ENCODE results near the gene CLIP2.
"Not testable (repeated sequence)": the region's sequence is repeated elsewhere in the genome, so short reads cannot be mapped to it uniquely, and the experiment has no call there.

The CLIP2 gene

DNA sequence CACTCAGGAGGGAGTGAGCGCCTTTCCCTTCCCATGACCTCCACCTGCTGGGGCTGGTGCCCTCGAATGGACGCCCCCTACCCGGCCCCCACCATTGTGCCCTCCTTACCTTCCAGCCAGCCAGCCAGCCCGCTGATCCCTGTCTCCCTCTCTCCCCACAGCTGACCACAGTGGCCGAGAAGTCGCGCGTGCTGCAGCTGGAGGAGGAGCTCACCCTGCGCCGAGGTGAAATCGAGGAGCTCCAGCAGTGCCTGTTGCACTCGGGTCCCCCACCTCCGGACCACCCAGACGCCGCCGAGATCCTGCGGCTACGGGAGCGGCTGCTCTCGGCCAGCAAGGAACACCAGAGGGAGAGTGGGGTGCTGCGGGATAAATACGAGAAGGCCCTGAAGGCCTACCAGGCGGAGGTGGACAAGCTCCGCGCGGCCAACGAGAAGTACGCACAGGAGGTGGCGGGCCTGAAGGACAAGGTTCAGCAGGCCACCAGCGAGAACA is 86.6 kb downstream of the CLIP2 start:
- DNase-seq = no peak

DNA sequence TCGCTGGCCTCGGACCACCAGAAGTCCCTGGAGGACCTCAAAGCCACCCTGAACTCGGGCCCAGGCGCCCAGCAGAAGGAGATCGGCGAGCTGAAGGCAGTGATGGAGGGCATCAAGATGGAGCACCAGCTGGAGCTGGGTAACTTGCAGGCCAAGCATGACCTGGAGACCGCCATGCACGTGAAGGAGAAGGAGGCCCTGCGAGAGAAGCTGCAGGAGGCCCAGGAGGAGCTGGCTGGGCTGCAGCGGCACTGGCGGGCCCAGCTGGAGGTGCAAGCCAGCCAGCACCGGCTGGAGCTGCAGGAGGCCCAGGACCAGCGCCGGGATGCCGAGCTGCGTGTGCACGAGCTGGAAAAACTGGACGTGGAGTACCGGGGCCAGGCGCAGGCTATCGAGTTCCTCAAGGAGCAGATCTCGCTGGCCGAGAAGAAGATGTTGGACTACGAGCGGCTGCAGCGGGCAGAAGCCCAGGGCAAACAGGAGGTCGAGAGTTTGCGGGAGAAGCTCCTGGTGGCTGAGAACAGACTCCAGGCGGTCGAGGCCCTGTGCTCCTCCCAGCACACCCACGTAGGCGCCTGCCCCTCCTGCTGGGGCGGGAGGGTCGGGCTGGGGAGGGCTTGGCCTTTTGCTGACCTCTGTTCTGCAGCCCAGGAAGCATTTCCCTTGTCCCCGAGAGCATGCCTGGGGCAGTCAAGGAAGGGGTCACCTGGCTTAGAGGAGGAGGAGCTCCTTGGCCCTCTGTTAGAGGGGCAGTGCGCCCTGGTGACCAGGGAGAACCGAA is 87.2 kb downstream of the CLIP2 start:
- DNase-seq = no peak

DNA sequence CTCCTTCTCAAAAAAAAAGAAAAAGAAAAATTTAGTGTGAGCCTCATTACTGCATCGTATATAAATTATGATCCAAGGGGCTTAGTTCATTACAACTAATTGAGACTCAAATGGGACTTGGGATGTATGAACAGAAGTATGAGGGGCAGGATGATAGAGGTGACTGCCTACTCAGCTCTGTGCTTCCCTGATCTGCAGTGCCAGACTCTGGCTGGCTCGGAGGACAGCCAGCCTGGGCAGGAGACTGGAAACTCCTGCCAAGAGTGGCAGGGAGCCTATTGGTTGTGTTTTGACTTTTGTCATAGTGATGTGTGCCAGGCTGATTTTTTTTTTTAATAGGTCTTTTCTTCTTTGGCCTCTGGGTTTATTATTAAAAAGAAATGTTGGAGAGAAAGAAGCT is 90.7 kb downstream of the CLIP2 start:
- DNase-seq = no peak

DNA sequence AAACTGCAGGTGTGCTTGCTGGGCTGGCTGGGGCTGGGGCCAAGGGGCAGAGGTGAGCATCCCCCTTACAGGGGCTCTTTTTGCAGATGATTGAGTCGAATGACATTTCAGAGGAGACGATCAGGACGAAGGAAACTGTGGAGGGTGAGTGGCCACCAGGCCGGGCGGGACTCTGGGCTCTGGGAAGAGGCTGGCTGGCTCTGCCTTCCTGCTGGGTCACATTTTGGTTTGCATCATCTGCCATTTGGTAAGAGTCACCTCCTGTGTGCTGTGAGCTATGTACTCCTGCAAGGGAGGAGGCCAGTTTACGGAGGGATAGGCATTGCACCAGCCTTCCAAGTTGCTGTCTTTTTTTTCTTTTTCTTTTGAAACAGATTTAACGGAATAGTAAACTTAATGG is 91.5 kb downstream of the CLIP2 start:
- no peak for DNase-seq

DNA sequence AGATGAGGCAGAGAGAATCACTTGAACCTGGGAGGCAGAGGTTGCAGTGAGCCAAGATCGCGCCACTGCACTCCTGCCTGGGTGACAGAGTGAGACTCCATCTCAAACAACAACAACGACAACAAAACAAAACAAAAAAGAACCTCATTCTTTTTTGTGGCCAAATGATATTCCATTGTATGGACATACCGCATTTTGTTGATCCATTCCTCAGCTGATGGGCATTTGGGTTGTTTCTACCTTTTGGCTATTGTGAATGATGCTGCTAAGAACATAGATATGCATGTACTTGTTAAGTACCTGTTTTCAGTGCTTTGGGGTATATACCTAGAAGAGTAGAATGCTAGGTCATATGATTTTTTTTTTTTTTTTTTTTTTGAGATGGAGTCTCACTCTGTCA is 94.9 kb downstream of the CLIP2 start:
- not testable (repeated sequence) for DNase-seq

DNA sequence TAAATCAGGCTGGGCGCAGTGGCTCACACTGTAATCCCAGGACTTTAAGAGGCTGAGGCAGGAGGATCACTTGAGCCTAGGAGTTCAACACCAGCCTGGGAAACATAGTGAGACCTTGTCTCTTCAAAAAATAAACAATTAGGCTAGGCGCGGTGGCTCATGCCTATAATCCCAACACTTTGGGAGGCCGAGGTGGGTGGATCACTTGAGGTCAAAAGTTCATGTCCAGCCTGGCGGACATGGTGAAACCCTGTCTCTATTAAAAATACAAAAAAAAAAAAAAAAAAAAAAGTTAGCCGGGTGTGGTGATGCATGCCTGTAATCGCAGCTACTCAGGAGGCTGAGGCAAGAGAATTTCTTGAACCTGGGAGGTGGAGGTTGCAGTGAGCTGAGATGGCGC is 95.6 kb downstream of the CLIP2 start:
- DNase-seq = not testable (repeated sequence)

DNA sequence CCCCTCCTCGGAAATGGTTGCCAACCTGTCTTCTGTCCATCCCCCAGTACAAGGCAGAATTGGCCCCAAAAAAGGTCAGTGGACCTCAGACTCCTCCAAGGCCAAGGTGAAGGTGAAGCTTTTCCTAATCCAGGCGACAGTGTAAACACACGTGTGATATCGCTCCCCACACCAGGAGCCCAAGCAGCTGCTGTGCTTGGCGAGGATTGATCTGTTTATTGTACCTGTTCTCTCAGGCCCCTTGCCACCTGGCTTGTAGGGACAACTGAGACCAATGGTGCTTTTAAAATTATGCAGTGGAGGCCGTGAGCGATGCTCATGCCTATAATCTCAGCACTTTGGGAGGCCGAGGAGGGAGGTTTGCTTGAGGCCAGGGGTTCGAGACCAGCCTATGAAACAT is 98.4 kb downstream of the CLIP2 start:
- no peak for DNase-seq

DNA sequence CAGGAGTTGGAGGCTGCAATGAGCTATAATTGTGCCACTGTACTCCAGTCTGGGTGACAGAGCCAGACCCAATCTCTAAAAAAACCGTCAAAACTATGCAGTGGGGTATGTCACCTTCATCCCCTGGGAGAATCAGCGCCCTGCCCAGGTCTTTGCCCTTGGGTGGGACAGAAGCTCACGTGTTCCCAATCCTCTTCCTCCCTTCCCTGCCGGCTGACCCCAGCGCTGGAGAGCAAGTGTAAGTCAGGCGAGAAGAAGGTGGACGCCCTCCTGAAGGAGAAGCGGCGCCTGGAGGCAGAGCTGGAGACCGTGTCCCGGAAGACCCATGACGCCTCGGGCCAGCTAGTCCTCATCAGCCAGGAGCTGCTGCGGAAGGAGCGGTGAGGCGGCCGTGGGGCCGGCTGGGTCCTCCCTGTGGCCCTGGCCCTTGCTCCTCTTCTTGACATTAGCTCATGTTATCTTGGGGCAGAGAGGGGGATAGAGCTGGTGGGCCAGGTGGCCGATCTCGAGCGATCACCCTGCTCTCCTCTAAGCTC is 99.7 kb downstream of the CLIP2 start:
- DNase-seq = no peak

DNA sequence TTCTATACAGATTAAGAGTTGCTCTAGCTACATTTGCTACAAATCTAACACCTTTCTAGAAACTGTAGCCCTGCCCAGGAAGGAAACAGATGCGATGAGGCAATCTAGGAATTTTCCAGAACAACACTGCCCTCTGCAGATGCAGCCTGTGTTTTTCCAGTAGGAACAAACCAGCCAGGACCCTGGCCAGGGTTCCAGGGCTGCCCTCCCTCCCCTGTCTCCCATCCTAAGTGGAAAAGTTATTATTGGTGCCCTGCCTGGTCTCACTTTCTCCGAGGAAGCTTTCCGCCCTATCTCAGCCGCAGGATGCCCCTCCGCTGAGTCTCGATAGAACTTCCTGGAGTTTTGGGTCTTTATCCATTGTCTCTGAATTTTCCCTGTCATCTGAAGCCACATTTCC is 104.5 kb downstream of the CLIP2 start:
- peak; percentile 44 for DNase-seq

DNA sequence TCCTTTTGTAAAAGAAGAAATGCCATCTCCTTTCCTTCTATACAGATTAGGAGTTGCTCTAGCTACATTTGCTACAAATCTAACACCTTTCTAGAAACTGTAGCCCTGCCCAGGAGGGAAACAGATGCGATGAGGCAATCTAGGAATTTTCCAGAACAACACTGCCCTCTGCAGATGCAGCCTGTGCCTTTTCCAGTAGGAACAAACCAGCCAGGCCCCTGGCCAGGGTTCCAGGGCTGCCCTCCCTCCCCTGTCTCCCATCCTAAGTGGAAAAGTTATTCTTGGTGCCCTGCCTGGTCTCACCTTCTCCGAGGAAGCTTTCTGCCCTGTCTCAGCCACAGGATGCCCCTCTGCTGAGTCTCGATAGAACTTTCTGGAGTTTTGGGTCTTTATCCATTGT is 105.4 kb downstream of the CLIP2 start:
- DNase-seq = peak; percentile 44

DNA sequence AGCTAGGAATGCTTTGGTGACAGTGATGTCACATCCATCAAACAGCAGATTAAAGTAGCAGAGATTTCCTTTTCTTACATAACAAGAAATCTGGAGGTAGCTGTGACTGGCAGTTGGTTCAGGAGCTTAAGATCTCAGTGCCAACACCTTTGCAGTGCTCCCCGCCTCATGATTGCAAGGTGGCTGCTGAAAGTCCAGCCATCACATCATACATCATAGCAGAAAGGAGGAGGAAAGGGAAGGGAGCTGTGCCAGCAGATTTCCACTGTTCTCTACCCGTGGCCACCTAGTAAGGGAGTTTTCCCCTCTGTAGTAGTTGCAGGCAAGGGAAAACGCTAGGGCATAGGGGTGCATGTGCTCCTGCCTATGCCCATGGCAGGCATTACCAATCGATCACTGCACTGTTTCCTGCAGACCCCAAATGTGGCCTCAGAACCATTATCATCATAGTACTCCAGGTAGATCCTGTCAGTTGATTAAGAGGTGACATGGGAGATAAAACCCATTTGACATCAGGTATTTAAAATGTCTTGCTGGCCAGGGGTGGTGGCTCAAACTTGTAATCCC is 106.6 kb downstream of the CLIP2 start:
- no peak for DNase-seq

DNA sequence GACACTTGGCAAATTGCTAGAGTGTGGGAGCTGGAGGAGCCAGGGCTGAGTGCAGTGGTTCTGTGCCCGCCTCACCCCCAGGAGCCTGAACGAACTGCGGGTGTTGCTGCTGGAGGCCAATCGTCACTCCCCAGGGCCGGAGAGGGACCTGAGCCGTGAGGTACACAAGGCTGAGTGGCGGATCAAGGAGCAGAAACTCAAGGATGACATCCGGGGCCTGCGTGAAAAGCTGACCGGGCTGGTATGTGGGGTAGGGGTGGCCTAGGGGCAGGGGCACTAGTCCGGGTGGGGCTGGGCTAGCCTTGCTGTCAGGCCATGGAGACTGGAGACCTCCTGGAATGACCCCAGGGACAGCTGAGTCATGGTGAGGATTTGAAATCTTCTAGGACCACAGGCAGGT is 107.8 kb downstream of the CLIP2 start:
- no peak for DNase-seq

DNA sequence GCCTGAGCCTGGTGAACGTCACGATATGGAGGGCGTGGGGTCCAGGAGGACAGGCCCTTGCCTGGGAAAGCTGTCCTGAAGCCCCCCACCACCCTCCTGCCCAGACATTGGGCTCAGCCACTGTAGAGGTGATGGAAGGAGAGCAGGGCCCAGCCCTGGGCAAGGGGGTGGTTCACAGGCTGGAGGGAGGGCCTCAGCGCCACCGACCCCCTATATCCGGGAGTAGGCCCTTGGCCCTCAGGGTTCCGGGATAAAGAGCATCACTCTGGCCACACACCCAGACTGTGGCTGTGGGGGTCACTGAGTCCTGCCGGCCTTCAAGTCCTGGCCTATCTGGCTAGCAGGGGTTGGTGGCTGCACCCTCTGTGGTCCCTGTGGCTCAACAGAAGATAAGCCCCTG is 109.2 kb downstream of the CLIP2 start:
- DNase-seq = no peak

DNA sequence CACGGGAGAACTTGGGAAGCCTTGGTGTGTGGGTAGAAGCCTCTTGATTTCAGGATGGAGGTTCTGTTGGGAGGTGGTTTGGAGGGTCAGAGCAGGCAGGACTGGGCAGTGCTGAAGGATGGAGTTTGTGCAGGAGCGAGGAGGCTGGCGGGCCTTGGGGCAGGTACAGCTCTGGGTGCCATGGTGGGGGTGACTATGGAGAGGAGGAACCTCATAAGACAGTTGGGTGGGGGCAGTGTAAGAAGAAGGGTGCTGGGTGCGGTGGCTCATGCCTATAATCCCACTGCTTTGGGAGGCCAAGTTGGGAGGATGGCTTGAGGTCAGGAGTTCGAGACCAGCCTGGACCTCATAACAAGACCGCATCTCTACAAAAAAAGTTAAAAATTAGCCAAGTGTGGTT is 109.8 kb downstream of the CLIP2 start:
- DNase-seq = no peak

DNA sequence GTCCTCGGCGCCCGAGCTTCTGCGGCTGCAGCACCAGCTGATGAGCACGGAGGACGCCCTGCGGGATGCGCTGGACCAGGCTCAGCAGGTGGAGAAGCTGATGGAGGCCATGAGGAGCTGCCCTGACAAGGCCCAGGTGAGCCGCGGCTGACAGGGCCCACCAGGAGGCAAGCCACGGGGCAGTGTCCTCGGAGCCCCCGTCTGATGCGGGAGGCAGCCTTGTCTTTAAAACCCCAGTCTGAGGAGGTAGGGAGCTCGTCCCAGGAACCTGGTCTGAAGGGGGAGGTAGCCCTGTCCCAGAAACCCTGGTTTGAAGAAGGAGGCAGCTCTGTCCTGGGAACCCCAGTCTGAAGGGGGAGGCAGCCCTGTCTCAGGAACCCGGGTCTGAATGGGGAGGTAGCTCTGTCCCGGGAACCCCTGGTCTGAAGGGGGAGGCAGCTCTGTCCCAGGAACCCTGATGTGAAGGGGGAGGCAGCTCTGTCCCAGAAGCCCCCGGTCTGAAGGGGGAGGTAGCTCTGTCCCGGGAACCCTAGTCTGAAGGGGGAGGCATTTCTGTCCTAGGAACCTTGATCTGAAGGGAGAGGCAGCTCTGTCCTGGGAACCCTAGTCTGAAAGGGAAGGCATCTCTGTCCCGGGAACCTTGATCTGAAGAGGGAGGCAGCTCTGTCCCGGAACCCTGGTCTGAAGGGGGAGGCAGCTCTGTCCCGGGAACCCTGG is 111.4 kb downstream of the CLIP2 start:
- no peak for DNase-seq

DNA sequence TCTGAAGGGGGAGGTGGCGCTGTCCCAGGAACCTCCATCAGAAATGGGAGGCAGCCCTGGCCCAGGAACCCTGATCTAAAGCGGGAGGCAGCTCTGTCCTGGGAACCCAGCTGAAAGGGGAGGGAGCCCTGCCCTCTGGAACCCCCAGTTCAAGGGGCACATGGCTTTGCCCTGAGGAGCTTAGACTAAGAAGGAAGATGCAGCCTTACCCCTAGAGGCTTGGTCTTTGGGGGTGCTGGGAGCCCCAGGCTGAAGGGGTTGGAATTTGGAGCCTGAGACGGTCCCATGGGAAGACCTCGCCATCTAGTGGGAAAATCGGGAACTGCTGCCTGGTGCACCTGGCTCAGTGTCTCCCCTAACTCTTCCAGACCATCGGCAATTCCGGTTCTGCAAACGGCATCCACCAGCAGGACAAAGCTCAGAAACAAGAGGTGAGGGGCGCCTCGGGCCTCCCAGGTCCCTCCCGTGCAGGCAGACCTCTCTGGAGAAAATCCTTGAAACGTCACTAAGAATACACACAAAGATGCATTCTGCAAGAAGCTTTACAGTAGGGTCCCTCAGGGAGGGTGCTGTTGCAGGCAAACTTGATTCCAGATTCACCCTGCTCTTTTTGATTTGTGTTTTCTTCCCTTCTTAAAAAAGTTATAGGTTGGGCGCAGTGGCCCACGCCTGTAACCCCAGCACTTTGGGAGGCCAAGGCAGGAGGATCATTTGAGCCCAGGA is 112.1 kb downstream of the CLIP2 start:
- peak; percentile 52 for DNase-seq

DNA sequence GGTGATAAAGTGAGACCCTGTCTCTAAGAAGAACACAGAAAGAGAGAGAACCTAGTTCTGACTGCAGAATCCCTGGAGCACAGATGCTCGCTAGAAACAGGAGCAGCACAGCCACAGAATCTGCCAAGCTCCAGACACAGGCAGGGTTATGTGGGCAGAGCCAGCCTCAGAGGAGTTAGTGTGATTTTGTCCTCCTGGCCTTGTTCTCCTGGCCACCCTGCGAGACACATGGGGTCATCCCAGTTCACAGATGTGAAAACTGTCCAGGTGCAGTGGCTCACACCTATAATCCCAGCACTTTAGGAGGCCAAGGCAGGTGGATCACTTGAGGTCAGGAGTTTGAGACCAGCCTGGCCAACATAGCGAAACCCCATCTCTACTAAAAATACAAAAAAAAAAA is 113.5 kb downstream of the CLIP2 start:
- not testable (repeated sequence) for DNase-seq

DNA sequence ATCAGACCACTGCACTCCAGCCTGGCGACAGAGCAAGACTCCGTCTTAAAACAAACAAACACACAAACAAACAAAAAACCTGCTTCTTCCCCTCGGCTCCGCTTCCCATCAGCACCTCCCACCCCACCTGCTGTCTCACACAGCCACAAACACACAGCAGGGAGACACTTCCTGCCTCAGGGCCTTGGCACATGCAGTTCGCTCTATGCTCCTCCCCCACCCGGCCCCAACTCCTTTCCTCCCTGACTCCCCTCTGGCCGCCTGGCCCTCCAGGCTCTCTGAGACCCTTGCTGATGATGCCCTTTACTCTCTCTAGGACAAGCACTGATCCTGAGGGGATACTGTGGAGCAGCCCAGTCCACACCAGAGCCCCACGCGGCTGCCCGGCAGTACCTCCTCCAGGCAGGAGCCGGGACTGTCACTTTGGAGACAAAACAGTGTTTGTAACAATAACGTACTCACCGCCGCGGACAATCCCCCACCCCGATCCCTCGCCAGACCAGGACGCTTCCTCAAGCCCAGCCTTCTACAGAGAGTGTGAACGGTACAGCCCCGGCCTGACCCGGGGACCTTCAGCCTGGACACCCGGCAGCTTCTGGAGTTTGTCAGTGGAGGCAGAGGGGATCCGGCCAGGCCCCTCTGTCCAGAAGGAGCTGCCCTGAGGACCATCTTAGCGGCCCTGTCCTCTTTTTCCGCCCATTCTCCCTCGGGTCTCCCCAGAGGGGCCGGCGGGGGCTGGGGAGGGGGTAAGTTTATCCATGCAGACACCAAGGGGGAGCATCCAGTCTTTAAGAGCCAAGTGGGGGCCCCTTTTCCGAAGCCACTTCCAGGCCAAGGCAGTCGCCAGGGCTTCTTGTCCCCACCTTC is 114.5 kb downstream of the CLIP2 start:
- no peak for DNase-seq

DNA sequence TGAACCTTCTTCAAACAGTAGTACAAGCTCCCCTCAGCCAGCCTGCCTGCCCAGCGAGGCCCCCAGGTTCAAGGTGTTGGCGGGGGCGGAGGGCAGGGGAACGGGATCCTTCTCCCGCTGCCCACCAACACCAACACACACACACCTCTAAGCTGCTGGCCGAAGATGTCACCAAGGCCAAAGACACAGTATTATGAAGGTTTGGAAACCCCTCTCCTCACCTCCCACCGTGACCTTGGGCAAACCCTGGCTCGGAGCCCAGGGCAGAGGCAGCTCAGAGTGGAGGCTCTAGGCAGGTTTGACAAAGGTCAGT is 115.1 kb downstream of the CLIP2 start:
- DNase-seq = no peak

DNA sequence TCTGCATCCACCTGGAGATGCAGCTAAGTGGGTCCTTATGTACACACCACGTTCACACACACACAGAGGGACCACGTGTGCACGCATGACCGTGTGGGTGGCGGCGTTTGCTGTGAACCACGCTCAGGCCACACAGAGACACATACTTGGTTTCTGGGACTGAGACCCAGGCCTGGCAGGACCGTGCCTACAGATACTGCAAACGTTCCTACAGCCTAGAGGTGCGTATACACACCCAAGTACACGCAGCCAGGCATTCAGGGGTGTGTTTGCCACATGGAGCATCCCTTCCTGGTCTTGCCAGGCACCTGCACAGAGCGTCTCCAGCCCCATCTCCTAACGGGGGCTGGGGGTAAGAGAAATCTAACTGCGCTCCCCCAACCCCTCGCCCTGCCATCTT is 115.5 kb downstream of the CLIP2 start:
- no peak for DNase-seq

DNA sequence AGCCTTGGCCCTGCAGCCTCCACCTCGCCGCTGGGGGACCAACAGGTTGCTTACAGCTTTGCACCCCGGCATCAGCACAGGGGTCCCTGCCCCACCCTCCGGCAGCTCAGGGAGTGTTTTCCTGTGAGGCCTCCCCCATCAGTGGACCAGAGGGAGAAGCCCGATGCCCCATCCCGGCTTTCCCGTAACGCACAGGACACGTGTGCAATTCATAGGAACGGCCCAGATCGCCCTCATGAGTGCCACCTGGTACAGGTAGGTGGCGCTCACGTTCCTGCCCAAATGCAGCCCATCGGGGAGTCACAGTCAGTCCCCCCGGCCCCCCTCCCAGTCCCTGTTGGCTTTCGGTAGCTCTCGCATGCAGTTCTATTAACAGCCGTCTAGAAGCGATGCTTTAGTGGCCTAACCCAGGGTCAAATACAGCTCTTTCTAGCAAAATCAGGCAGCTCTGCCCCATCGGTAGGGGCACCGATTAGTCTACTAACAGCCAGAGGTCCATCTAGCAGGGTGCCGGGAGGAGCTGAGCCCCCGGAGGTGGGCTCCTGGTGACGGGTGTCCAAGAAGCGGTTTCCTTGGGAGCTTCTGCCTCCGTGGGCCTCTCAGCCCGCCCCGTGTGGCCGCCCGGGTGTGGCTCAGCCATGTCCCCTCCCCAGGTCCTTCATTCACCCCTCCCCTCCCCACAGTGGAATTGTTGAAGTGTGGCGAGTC is 116.1 kb downstream of the CLIP2 start:
- no peak for DNase-seq

Data from fibroblast of skin of abdomen (primary cell).